ENCODE measurements around the gene DMD.

- TF ChIP-seq REST (IDR thresholded peaks at IDR 0.05; ENCODE audit: insufficient read depth in 1 of 2, low read depth in 2 of 2, low read length in 2 of 2) (no peak), POLR2AphosphoS5 (IDR thresholded peaks at IDR 0.05; ENCODE audit: low read depth, low read length) (no peak)
Measured at GRCh38 chrX:31219174-31219573, 1992.2 kb downstream of the DMD start.
